Suppressor macrophage treated with lipopolysaccharide for 4 hours (primary cell): ENCODE results near the gene ARHGAP28.
"Not testable (repeated sequence)": the region's sequence is repeated elsewhere in the genome, so short reads cannot be mapped to it uniquely, and the experiment has no call there.

Source experiments
- DNase-seq: peaks from one replicate; pipeline ENCODE4 v3.0.0-alpha.2; 2020

Gene ARHGAP28

DNA sequence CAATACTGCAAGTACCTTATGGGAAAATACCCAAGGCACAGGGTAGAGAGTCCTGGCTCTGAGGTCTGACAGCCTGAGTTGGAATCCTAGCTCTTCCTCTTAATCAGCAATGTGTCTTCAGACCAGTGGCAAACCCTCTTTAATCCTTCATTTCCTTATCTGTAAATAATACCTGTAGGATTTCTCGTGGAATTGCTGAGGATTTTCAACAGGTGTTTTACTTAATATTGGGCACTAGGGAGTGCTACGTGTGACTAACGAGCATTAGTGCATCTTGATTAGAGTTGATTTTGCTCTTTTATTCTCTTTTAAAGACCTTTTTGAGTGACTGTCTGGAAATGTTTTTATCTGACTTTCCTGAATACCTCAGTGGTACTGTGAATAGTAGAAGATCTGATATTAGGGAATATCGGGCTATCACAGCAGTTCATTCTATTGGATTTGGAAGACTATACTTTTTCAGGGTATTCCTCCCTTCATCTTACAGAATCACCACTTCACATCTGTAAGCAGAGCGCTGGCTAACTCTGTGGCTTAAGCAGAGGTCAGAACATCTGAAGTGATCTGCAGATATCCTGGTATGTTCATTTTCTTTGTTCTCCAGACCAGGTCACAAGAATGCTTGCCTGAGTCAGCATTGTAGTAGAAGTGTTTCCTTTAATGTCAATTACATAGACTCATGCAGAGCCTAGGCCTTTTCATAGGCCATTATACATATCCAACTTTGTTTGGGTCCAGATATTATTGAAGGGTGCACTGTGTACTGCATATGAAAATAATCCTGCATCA, 49.1 kb downstream of the ARHGAP28 start:
- no peak for DNase-seq

GRCh38 chr18:6781142-6781714, 51.7 kb downstream of the ARHGAP28 start:
- DNase-seq, result no peak

DNA sequence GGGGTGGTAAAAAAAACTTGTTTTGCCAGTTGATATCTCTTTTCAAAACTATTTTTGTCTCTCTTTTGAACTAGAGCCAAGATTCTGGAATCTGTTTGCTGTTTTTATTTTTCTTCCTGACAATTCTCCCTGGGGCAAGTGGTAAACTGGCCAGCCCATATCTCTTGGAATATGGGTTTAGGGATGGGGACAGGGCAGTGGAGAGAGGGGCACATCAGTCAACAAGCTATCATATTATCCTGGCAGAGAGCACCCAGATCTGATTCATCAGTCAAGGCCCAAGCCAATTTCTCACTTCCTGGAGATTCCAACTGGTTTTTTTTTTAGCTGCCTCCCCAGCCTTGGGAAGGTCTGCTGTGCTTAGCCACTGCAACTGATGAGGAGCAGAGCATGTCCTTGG, 52.3 kb downstream of the ARHGAP28 start:
- no peak for DNase-seq

DNA sequence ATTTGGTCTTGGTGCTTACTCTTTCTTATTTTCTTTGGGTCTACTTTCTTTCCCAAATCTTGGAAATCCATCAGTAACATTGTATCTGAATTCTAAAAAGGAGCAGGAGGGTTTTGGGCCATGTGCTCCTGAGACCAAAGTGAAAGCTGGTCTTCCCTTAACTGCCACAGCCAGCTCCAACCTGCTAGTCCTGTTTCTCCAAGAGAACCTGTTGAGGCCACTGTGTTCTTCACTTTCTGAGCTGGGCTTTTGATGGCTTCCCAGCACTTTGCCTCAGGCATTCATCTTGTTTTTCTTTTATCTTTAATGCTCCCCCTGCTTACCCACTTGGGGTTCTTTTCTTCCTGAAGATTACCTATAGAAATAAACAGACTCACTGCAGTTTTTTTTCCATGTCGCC, 53.3 kb downstream of the ARHGAP28 start:
- DNase-seq, result no peak

GRCh38 chr18:6784046-6784445, 54.5 kb downstream of the ARHGAP28 start:
- no peak for DNase-seq

GRCh38 chr18:6785001-6785400, 55.5 kb downstream of the ARHGAP28 start:
- no peak for DNase-seq

DNA sequence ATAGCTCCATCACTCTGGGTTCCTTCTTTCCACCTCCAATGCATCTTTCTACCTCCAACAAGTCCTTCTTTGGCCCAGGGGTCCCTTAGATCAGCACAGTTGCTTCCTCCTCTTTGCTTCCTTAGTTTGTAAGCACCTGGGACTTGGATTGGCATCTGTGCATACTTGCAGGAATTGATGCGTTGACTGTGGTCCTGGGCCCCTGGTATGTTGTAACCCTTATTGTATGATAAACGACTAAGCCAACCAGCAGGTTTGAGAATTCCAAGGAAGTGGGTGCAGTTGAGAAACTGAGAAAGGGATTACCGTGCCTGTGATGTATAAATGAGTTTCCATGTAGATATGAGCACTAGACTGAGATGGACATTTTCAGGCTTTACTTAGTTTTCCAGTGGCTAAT, 55.9 kb downstream of the ARHGAP28 start:
- no peak for DNase-seq

DNA sequence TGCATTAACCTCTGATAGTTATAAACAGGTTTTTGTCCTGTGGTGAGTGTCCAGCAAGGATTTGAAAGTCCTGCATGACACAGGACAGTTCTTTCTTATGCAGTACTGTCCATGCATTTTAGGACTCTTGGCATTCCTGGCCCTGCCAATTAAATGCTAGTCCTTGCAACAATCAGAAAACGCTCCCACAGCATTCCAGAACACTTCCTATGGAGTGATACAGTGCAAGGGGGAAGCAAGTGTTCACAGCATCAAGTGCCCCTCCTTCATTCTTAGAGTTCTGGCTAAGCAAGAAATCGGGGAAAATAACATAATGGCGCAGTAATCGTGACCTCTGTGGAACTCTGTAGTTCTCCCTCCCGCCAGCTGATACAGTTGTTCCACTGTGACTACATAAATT, 62.9 kb downstream of the ARHGAP28 start:
- no peak for DNase-seq

GRCh38 chr18:6793455-6793854, 63.9 kb downstream of the ARHGAP28 start:
- DNase-seq, result no peak

DNA sequence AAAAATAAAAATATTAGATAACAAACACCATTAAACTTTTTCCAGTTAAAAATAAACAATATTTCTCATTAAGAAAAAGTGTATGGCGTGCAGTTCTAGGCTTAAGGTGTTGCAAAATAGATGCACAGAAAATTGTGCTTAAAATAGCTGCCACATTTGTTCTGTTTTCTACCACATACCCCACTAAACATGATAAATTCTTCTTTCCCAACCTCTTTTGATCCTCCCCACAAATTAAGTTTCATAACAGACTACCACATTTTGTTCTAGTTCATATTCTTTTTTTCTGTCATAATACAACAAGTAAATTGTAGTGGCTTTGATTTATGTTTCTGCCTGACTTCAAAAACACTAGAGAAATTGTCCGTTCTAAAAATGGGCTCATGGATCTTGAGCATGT, 64.5 kb downstream of the ARHGAP28 start:
- no peak for DNase-seq

- no peak for DNase-seq
These were observed 65.8 kb downstream of the ARHGAP28 start for GRCh38 chr18:6795307-6795706.

GRCh38 chr18:6796511-6796910, 67.0 kb downstream of the ARHGAP28 start:
- DNase-seq, result no peak

GRCh38 chr18:6797171-6797570, 67.7 kb downstream of the ARHGAP28 start:
- DNase-seq, result no peak

DNA sequence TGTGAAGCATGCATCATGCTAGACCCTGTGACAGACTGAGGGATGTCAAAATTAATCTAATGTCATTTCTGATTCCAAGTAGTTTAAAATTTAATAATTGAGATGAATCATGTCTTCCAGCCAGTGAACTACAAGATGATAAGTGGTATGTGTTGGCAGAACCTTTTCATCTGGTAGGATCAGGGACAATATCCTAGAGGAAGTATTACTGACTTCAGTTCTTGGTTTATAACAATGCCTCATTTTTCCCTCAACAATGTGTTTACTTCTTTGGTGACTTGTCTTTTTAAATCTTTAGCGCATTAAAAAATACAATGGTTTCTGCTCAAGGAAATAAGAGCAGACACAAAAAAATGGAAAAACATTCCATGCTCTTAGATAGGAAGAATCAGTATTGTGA, 69.4 kb downstream of the ARHGAP28 start:
- no peak for DNase-seq

DNA sequence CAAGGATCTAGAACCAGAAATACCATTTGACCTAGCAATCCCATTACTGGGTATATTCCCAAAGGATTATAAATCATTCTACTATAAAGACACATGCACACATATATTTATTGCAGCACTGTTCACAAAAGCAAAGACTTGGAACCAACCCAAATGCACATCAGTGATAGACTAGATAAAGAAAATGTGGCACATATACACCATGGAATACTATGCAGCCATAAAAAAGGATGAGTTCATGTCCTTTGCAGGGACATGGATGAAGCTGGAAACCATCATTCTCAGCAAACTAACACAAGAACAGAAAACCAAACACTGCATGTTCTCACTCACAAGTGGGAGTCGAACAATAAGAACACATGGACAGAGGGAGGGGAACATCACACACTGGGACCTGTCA, 70.8 kb downstream of the ARHGAP28 start:
- not testable (repeated sequence) for DNase-seq

DNA sequence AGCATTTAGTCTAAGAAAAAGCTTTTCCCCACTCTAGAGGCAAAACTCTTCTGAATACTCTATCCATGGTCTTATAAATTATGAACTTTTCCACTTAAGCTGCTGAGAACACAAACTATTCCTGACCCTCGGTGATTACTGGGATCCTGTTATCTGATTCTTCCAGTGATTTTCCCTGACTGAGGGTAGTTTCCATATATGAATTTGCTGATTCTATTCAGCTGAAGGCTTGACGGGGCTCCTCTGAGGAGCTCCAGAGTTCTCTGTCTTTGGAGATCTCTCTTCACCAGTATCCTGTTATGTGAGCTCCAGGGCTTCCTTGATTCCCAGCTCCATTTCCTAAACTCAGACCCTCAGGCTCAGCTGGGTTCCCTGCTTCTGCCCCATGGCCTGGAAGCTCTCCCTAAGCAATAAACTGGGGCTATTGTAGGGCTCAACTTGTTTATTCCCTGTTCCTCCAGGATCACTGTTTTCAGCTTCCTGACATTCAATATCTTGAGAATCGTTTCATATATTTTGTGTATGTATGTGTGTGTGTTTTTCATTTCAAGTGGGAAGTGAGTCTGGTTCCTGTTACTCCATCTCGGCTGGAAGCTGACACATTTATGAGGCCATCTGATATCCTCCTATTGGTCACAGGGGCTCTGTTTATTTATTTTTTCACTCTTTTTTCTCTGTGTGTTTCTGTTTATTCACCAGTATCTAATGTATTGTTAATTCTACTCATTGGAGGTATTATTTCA, 78.2 kb downstream of the ARHGAP28 start:
- DNase-seq, result no peak

DNA sequence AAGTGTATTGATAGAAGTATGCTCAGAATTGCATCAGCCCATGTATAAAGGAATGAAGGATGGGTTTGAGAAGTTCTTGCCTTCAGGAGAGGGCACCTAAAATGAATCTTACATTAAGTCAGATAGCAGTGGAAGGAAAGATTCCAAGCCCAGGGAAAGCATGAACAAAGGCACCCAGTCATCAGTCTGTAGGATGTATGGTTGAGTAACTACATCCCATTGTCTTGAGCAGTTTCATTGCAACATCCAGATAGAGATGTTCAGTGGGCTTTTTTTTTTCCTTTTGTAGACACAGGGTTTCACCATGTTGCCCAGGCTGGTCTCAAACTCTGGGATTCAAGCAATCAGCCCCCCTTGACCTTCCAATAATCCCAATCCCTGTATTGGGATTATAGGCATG, 80.7 kb downstream of the ARHGAP28 start:
- no peak for DNase-seq

DNA sequence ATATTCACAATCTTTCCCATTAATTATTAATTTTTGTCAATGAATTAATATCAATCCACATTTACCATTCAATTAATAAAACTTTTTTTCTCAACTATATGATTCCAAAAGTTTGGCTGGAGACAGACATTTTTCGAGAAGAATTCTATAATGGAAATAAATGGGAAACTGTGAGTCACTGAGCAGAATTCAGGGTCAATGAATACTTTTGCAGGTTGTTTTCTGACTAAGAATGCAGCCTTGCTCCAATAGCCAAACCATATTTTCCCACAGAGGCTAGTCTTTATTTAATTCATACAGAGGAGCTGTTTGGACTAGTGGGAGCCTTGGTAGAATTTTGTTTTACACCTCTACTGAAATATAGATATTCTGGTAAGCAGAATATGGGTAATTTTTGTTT, 82.3 kb downstream of the ARHGAP28 start:
- no peak for DNase-seq

GRCh38 chr18:6814882-6815425, 85.4 kb downstream of the ARHGAP28 start:
- no peak for DNase-seq

DNA sequence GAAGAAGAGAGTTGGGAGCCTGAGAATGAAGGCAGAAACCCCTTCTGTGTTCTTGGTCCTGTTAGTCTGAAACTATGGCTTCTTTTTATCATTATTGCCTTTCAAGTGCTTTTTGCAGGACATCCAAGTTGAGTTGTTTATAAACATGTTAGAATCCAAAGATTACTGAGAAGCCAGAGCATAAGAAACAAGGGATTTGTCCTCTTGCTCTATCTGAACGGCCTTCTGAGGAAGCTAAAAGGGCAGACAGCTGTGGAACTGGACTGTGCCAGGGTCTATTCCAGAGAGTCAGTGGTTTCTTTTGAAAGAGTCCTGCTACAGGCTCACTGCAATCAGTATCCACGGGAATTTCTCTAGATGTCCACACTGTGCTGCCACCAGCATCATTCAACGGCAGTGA, 86.6 kb downstream of the ARHGAP28 start:
- no peak for DNase-seq

DNA sequence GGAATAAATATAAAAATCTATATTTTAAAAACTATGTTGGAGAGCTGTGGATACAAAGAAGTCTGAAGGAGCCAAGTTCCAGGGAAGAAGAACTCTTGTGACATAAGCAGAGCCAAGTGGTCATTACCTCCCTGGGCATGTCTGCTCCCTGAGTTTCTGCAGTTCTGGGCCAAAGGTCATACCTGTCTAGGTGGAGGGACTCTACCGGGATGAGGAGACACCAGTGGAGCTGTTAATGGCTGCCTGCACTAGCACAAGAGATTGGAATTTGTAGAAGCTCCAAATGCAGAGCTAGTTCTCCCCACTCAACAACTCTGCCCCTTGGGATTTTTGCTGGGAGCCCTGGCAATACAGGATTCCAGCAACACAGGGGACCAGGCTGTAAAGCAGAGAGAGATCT, 89.8 kb downstream of the ARHGAP28 start:
- DNase-seq, result no peak

DNA sequence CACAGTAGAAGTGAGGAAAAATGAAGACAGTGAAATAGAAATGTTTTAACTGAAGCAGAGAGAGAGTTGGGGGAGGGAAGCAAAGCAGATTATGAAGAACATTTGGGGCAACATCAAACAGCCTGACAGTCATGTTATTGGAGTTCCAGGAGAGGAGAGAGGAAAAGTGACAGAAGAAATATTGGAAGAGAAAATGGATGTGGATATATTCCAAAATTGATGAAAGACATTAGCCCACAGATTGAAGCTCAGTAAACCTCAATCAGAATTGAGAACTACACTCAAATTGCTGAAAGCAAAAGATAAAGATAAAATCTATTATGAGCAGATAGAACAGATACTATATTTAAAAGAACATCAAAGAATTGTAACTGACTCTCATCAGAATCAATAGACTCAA, 90.8 kb downstream of the ARHGAP28 start:
- DNase-seq, result no peak

- DNase-seq, result no peak
These were observed 91.8 kb downstream of the ARHGAP28 start for GRCh38 chr18:6821356-6821755.

DNA sequence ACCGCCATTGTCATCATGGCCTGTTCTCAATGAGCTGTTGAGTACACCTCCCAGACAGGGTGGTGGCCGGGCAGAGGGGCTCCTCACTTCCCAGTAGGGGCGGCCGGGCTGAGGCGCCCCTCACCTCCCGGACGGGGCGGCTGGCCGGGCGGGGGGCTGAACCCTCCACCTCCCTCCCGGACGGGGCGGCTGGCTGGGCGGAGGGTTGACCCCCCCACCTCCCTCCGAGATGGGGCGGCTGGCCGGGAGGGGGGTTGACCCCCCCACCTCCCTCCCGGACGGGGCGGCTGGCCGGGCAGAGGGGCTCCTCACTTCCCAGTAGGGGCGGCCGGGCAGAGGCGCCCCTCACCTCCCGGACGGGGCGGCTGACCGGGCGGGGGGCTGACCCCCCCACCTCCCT, 97.6 kb downstream of the ARHGAP28 start:
- DNase-seq, result not testable (repeated sequence)
